D721Med (cell line): Measurements from ENCODE around the gene DBN1.

Experiments used
- DNase-seq: peaks from one replicate; pipeline ENCODE4 v3.0.0; 2011; ENCODE audit warnings: low spot score; ENCODE audit not compliant: insufficient read length
- FAIRE-seq: peaks from 2 replicates; lab custom pipeline; 2011; peaks lifted over from hg19 to GRCh38; lab: Jason Lieb, UNC
- CTCF ChIP-seq: IDR thresholded peaks from 2 replicates; pipeline ENCODE4 v1.5.1; 2012; ENCODE audit warnings: mild to moderate bottlenecking, control low read depth; ENCODE audit not compliant: insufficient read depth; ENCODE audit errors: missing control alignments

DBN1 gene

GRCh38 chr5:177509381-177509951 is 36.0 kb upstream of the DBN1 start, which contains the start of gene DOK3:
DOK3 (minus strand) TSS chr5:177509826; CDS start chr5:177509540, 286 bp downstream.
- no peak for TF ChIP-seq CTCF
- FAIRE-seq (no peak), DNase-seq (no peak)

- DNase-seq (no peak), FAIRE-seq (no peak)
- TF ChIP-seq CTCF, result no peak
These were observed 35.4 kb upstream of the DBN1 start for GRCh38 chr5:177508837-177509236.

DNA sequence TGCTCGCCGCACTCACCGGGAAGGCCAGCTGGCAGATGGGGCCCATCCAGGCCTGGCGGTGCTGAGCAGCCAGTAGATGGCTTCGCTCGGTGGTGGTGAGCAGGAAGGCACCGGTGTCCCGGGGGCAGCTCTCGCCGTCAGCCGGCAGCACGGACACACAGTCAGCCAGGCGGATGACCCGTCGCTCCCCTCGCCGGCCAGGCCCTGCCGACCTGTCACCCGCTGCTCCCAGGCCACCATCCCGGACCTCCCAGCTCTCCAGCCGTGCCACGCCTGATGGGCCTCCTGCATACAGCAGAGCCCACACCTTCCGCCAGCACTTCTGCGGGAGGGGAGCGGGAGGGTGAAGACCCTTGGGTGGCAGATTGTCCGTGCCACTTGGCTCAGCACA is 34.8 kb upstream of the DBN1 start:
- no peak for TF ChIP-seq CTCF
- FAIRE-seq, result no peak
- DNase-seq, result no peak

- DNase-seq, result no peak
- FAIRE-seq, result no peak
- no peak for TF ChIP-seq CTCF
These were observed 34.3 kb upstream of the DBN1 start for GRCh38 chr5:177507596-177508220.

DNA sequence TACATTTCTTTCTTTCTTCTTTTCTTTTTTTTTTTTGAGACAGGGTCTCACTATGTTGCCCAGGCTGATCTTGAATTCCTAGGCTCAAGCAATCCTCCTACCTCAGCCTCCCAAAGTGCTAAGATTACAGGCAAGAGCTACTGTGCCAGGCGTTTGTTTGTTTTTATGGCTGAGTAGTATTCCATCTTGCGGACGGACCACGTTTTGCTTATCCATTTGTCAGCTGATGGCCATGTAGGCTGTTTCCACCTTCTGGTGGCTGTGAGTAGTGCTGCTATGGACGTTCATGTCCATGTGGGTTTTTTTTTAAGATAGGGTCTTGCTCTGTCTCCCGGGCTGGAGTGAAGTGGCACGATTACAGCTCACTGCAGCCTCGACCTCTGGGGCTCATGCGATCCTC is 33.7 kb upstream of the DBN1 start:
- DNase-seq (no peak), FAIRE-seq (no peak)
- no peak for TF ChIP-seq CTCF

GRCh38 chr5:177505075-177505474 is 31.6 kb upstream of the DBN1 start:
- TF ChIP-seq CTCF, result no peak
- FAIRE-seq (no peak), DNase-seq (no peak)
